Mesothelial cell of epicardium (in vitro differentiated cells): Measurements from ENCODE around the gene CEMIP2. TPM values are rescaled to one million over a fixed set of nuclear protein-coding genes. Genes with fewer than 3 reads are reported as not detected.
A peak's percentile ranks its signal among the peaks of the same experiment; 100 is the strongest.

Experiments
- DNase-seq, 2 experiments: peaks; one replicate each; pipeline ENCODE4 v3.0.0; 2021; ENCODE audit warnings: low spot score in 2 of 2; ENCODE audit not compliant: unreplicated experiment in 2 of 2
- H3K27ac Mint-ChIP-seq: 2 replicates; pipeline ENCODE4 v1.8.0; 2021; ENCODE audit warnings: mixed read lengths
- H3K27me3 Mint-ChIP-seq: 2 replicates; pipeline ENCODE4 v1.8.0; 2021; ENCODE audit warnings: low read depth, mixed read lengths
- H3K36me3 Mint-ChIP-seq: 2 replicates; pipeline ENCODE4 v1.8.0; 2021; ENCODE audit warnings: mixed read lengths
- H3K4me1 Mint-ChIP-seq: 2 replicates; pipeline ENCODE4 v1.8.0; 2021; ENCODE audit warnings: mixed read lengths
- H3K4me3 Mint-ChIP-seq: 2 replicates; pipeline ENCODE4 v1.8.0; 2021; ENCODE audit warnings: mild to moderate bottlenecking, moderate library complexity, mixed read lengths
- H3K9me3 Mint-ChIP-seq: 2 replicates; pipeline ENCODE4 v1.8.0; 2021; ENCODE audit warnings: mixed read lengths
- total RNA-seq: library from RNA; stranded (reverse); gene quantifications from 3 replicates; pipeline ENCODE4 v1.2.1, GENCODE V29; 2021
- TF ChIP-seq, protein P1 (sequence below): fragments of 200-600 bp; sonication (generic); IDR thresholded peaks from one replicate; pipeline ENCODE4 v1.5.0; 2021; ENCODE audit warnings: antibody characterized with exemption; ENCODE audit not compliant: unreplicated experiment

CEMIP2 gene
- total RNA-seq, 1 donor from 2014 or later: 122 TPM

- H3K27ac Mint-ChIP-seq: no peak overlapping the region
- H3K9me3 Mint-ChIP-seq: no peaks in the 10 kb centered on the region
- peaks cover 23% of the 10 kb centered on the region for H3K4me1 Mint-ChIP-seq
- peak overlapping the region; percentile 89 for H3K4me3 Mint-ChIP-seq
- TF ChIP-seq, protein P1, sequence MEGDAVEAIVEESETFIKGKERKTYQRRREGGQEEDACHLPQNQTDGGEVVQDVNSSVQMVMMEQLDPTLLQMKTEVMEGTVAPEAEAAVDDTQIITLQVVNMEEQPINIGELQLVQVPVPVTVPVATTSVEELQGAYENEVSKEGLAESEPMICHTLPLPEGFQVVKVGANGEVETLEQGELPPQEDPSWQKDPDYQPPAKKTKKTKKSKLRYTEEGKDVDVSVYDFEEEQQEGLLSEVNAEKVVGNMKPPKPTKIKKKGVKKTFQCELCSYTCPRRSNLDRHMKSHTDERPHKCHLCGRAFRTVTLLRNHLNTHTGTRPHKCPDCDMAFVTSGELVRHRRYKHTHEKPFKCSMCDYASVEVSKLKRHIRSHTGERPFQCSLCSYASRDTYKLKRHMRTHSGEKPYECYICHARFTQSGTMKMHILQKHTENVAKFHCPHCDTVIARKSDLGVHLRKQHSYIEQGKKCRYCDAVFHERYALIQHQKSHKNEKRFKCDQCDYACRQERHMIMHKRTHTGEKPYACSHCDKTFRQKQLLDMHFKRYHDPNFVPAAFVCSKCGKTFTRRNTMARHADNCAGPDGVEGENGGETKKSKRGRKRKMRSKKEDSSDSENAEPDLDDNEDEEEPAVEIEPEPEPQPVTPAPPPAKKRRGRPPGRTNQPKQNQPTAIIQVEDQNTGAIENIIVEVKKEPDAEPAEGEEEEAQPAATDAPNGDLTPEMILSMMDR: no peak
- no peaks in the 10 kb centered on the region for H3K36me3 Mint-ChIP-seq
- H3K27me3 Mint-ChIP-seq: peaks cover 4% of the 10 kb centered on the region
- no peak for DNase-seq
Observed at GRCh38 chr9:71770170-71770569, 1.9 kb upstream of the CEMIP2 start.

- peak; percentile 40 to 68 for DNase-seq
- Mint-ChIP-seq H3K27me3 (peaks cover 4% of the 10 kb centered on the region), H3K4me3 (peak overlapping the region; percentile 89), H3K27ac (peak overlapping the region; percentile 59), H3K36me3 (no peaks in the 10 kb centered on the region), H3K9me3 (no peaks in the 10 kb centered on the region), H3K4me1 (peaks cover 30% of the 10 kb centered on the region)
- TF ChIP-seq, protein P1: peak; percentile 18
Observed at GRCh38 chr9:71769175-71770161, 1.2 kb upstream of the CEMIP2 start.

DNA sequence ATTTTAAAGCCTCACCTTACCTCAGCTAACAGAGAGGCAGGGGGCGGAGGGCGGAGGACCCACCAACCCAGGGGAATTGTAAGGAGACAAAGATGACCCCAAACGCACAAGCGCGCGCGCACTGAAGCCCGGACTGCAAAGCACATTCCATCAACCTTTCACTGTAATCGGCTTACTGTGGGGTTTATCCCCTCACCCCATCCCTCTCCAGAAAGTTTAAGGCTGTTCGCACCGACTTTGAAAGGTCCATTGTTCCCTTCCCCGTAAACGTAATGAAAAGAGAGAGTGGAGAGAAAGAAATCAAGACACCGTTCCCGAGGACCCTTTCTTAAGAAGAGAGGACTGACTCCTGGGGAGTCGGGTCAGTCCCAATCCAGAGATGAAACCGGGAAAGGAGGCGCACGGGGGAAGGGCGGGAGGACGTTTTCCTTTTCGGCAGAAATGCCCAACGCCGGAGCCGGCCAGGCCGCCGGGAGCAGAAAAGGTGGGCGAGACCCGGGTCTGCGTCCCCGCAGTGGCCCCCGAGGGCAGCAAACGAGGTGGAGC, 464 bp downstream of the CEMIP2 start:
- peaks cover 46% of the 10 kb centered on the region for H3K4me1 Mint-ChIP-seq
- H3K27me3 Mint-ChIP-seq: peaks cover 4% of the 10 kb centered on the region
- TF ChIP-seq, protein P1: no peak
- peak overlapping the region; percentile 92 for H3K27ac Mint-ChIP-seq
- no peaks in the 10 kb centered on the region for H3K9me3 Mint-ChIP-seq
- peak in 1 of 2 experiments; percentile 48 for DNase-seq
- H3K36me3 Mint-ChIP-seq: no peaks in the 10 kb centered on the region
- H3K4me3 Mint-ChIP-seq: peak overlapping the region; percentile 92

- Mint-ChIP-seq H3K4me1 (peaks cover 48% of the 10 kb centered on the region), H3K4me3 (peak overlapping the region; percentile 92), H3K9me3 (no peaks in the 10 kb centered on the region), H3K27ac (peak overlapping the region; percentile 92), H3K27me3 (peaks cover 4% of the 10 kb centered on the region), H3K36me3 (no peaks in the 10 kb centered on the region)
- no peak for DNase-seq
- TF ChIP-seq, protein P1: no peak
Observed at GRCh38 chr9:71767163-71767775, 1.0 kb downstream of the CEMIP2 start.

DNA sequence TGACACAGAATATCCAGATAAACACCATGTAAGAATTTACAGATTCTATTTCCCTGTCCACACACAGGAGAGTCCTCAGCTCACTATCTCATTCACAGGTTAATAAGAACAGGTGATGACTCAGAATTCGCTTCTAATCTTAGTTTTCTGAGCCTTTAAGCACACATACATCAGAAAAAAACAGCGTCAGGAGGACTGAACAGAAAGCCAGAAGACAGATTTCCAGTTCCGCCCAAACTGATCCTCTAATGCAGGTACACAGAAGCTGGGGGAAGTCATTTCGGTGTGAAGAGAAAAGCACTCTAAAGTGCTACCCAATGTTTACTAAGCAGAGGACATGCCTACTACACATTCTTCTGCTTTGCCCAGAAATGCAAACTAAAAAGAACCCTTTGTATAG, 1.6 kb downstream of the CEMIP2 start:
- no peaks in the 10 kb centered on the region for H3K9me3 Mint-ChIP-seq
- H3K36me3 Mint-ChIP-seq: no peaks in the 10 kb centered on the region
- DNase-seq: no peak
- H3K27ac Mint-ChIP-seq: peak overlapping the region; percentile 65
- peaks cover 4% of the 10 kb centered on the region for H3K27me3 Mint-ChIP-seq
- peaks cover 48% of the 10 kb centered on the region for H3K4me1 Mint-ChIP-seq
- peak overlapping the region; percentile 92 for H3K4me3 Mint-ChIP-seq
- TF ChIP-seq, protein P1: no peak
